MM.1S (cell line): ENCODE results near the gene ZCCHC7.

Source experiments
- DNase-seq: peaks from one replicate; pipeline ENCODE4 v3.0.0-alpha.2; 2015
- H2AFZ ChIP-seq: fragments of 300-600 bp; sonication (generic); 2 replicates; pipeline ENCODE4 v1.6.0; 2016; ENCODE audit warnings: antibody characterized with exemption, low read length
- H3F3A ChIP-seq: fragments of 300-600 bp; sonication (generic); 2 replicates; pipeline ENCODE4 v1.6.1; 2016; ENCODE audit warnings: mild to moderate bottlenecking, antibody characterized with exemption, low read length, moderate library complexity, mixed read lengths; ENCODE audit not compliant: insufficient read depth
- H3K27ac ChIP-seq: fragments of 300-600 bp; sonication (generic); 2 replicates; pipeline ENCODE4 v1.5.1; 2016; ENCODE audit warnings: mild to moderate bottlenecking, low read length
- H3K27me3 ChIP-seq: fragments of 300-600 bp; sonication (generic); replicated peaks from 2 replicates; pipeline ENCODE4 v1.6.0; 2016; ENCODE audit warnings: low read length; ENCODE audit not compliant: insufficient read depth
- H3K36me3 ChIP-seq: fragments of 300-600 bp; sonication (generic); replicated peaks from 2 replicates; pipeline ENCODE4 v1.6.1; 2016; ENCODE audit warnings: mild to moderate bottlenecking, low read length, mixed read lengths; ENCODE audit not compliant: insufficient read depth
- H3K4me1 ChIP-seq: fragments of 300-600 bp; sonication (generic); 2 replicates; pipeline ENCODE4 v1.6.1; 2016; ENCODE audit warnings: low read length, mixed read lengths
- H3K4me2 ChIP-seq: fragments of 300-600 bp; sonication (generic); 2 replicates; pipeline ENCODE4 v1.6.0; 2016; ENCODE audit warnings: low read depth, low read length
- H3K4me3 ChIP-seq: fragments of 300-600 bp; sonication (generic); 2 replicates; pipeline ENCODE4 v1.5.1; 2016; ENCODE audit warnings: low read length, mixed read lengths
- H3K79me2 ChIP-seq: fragments of 300-600 bp; sonication (generic); 2 replicates; pipeline ENCODE4 v1.6.1; 2016; ENCODE audit warnings: mixed run types, low read length, mixed read lengths
- H3K9ac ChIP-seq: fragments of 300-600 bp; sonication (generic); 2 replicates; pipeline ENCODE4 v1.6.1; 2016; ENCODE audit warnings: low read length, mixed read lengths
- H3K9me2 ChIP-seq: fragments of 300-600 bp; sonication (generic); replicated peaks from 2 replicates; pipeline ENCODE4 v1.6.1; 2016; ENCODE audit warnings: mild to moderate bottlenecking, low read length, mixed read lengths; ENCODE audit not compliant: insufficient read depth
- H3K9me3 ChIP-seq: fragments of 300-600 bp; sonication (generic); replicated peaks from 2 replicates; pipeline ENCODE4 v1.6.1; 2016; ENCODE audit warnings: mild to moderate bottlenecking, low read length, mixed read lengths; ENCODE audit not compliant: insufficient read depth
- H4K20me1 ChIP-seq: fragments of 300-600 bp; sonication (generic); 2 replicates; pipeline ENCODE4 v1.6.1; 2016; ENCODE audit warnings: mild to moderate bottlenecking, low read length, moderate library complexity, mixed read lengths; ENCODE audit not compliant: insufficient read depth
- CTCF ChIP-seq: fragments of 300-600 bp; sonication (generic); IDR thresholded peaks from 2 replicates; pipeline ENCODE4 v1.5.1; 2016; ENCODE audit warnings: antibody characterized with exemption, low read length, mixed read lengths
- EZH2 ChIP-seq: fragments of 300-600 bp; sonication (generic); optimal IDR thresholded peaks from 2 replicates; pipeline ENCODE3; 2017; ENCODE audit warnings: low read depth, mild to moderate bottlenecking, antibody characterized with exemption, low read length, mixed read lengths
- EZH2phosphoT487 ChIP-seq: fragments of 300-600 bp; sonication (generic); IDR thresholded peaks from 2 replicates; pipeline ENCODE4 v1.6.1; 2018; ENCODE audit warnings: antibody characterized with exemption, low read length

Gene ZCCHC7

DNA sequence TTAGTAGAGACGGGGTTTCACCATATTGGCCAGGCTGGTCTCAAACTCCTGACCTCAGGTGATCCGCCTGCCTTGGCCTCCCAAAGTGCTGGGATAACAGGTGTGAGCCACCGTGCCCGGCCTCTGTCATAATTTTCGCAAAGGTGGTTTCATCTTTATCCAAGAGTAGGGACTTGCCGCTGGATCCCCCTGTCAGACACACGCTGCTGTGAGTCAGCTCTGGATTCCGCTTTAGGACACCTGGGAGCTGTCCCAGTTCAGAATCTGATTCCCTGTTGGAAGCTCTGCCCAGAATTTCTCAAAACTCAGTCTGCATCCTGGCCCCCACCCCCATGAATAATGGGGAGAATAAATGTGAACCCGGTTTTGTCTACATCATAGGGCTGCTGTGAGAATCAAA, 284.2 kb downstream of the ZCCHC7 start:
- H3K27ac ChIP-seq, result no peak overlapping the region
- no peaks in the 10 kb centered on the region for H3K27me3 ChIP-seq
- peaks cover 8% of the 10 kb centered on the region for H3K4me1 ChIP-seq
- H3F3A ChIP-seq, result peaks cover 7% of the 10 kb centered on the region
- H3K9me2 ChIP-seq, result no peaks in the 10 kb centered on the region
- H3K79me2 ChIP-seq, result no peaks in the 10 kb centered on the region
- no peaks in the 10 kb centered on the region for H3K9me3 ChIP-seq
- H4K20me1 ChIP-seq, result no peaks in the 10 kb centered on the region
- H2AFZ ChIP-seq, result no peak overlapping the region
- no peak overlapping the region for H3K4me3 ChIP-seq
- no peak for DNase-seq
- H3K4me2 ChIP-seq, result no peak overlapping the region
- TF ChIP-seq CTCF (no peak), EZH2 (no peak), EZH2phosphoT487 (no peak)
- no peaks in the 10 kb centered on the region for H3K36me3 ChIP-seq
- H3K9ac ChIP-seq, result no peak overlapping the region

GRCh38 chr9:37405350-37405749, 285.0 kb downstream of the ZCCHC7 start:
- Histone ChIP-seq H3K27me3 (peaks cover 3% of the 10 kb centered on the region), H3F3A (peaks cover 14% of the 10 kb centered on the region), H3K4me1 (peaks cover 16% of the 10 kb centered on the region), H3K79me2 (no peaks in the 10 kb centered on the region), H3K4me3 (no peak overlapping the region), H3K4me2 (no peak overlapping the region), H3K27ac (no peak overlapping the region), H4K20me1 (no peaks in the 10 kb centered on the region), H3K36me3 (no peaks in the 10 kb centered on the region), H3K9me3 (no peaks in the 10 kb centered on the region), H3K9ac (no peak overlapping the region), H3K9me2 (no peaks in the 10 kb centered on the region), H2AFZ (no peak overlapping the region)
- DNase-seq, result no peak
- TF ChIP-seq EZH2phosphoT487, result no peak

DNA sequence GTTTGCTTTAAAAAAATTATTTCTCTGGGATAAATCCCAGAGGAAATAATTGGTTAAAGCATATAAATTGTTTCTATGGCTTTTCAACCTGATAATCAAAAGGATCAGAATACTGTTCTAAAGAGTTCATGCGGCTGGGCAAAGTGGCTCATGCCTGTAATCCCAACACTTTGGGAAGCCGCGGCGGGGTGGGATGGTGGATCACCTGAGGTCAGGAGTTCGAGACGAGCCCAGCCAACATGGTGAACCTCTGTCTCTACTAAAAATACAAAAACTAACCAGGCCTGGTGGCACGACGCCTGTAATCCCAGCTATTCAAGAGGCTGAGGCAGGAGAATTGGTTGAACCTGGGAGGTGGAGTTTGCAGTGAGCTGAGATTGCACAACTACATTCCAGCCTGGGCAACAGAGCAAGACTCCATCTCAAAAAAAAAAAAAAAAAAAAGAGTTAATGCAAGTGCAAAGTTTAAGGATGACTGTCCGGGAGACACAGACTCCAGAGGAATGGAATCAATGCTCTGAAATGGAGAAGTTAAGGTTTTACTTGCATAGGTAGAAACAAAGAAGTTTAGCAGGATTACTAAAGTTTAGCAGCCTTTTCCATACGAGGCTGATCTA, 285.5 kb downstream of the ZCCHC7 start:
- Histone ChIP-seq H3K9ac (no peak overlapping the region), H3K27ac (no peak overlapping the region), H3K4me2 (no peak overlapping the region), H2AFZ (no peak overlapping the region), H3K9me2 (no peaks in the 10 kb centered on the region), H3K9me3 (no peaks in the 10 kb centered on the region), H3K36me3 (no peaks in the 10 kb centered on the region), H4K20me1 (no peaks in the 10 kb centered on the region), H3K79me2 (no peaks in the 10 kb centered on the region), H3K4me1 (peaks cover 16% of the 10 kb centered on the region), H3K4me3 (no peak overlapping the region), H3F3A (peaks cover 14% of the 10 kb centered on the region), H3K27me3 (peaks cover 8% of the 10 kb centered on the region)
- TF ChIP-seq CTCF, result no peak
- no peak for TF ChIP-seq EZH2
- no peak for TF ChIP-seq EZH2phosphoT487
- no peak for DNase-seq

DNA sequence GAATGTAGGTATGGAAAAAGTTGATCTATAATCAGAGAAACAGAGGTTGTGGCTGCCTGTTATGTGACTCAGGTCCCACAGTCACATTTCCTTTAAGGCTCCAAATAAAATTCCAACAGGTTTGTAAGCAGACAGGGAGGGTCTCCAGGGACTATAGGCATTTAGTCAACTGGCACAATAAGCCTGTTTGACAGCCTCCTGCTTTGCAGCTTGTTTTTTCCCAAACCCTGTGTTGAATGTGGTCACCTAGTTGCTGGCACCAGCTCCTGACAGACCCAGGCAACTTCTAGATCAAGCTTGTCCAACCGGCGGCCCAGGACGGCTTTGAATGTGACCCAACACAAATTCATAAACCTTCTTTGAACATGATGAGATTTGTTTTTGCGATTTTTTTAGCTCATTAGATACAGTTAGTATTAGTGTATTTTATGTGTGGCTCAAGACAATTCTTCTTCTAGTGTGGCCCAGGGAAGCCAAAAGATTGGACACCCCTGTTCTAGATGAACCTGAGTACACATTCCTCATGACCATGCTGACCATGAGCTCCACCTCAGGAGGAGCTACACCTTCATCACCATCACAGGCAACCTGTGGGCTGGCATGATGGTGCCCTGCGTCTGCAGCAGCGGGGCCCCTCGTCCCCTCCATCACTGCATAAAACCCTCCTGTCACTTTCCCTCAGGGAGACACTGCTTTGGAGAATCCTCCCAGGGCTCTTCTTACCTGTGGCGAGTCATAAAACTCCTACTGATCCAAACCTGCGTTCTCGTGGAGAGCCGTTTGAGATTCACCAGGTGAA, 286.4 kb downstream of the ZCCHC7 start:
- Histone ChIP-seq H3K4me3 (no peak overlapping the region), H3K9me3 (no peaks in the 10 kb centered on the region), H3K4me1 (peaks cover 16% of the 10 kb centered on the region), H3F3A (peaks cover 14% of the 10 kb centered on the region), H3K4me2 (no peak overlapping the region), H4K20me1 (no peaks in the 10 kb centered on the region), H3K36me3 (no peaks in the 10 kb centered on the region), H2AFZ (no peak overlapping the region), H3K9ac (no peak overlapping the region), H3K79me2 (no peaks in the 10 kb centered on the region), H3K27me3 (peaks cover 17% of the 10 kb centered on the region), H3K9me2 (no peaks in the 10 kb centered on the region), H3K27ac (no peak overlapping the region)
- no peak for DNase-seq
- TF ChIP-seq CTCF, result no peak
- no peak for TF ChIP-seq EZH2
- TF ChIP-seq EZH2phosphoT487, result no peak
